Hematopoietic multipotent progenitor cell treated with erythropoietin and hydrocortisone succinate and interleukin-3 and kit ligand, for 17 days (in vitro differentiated cells): ENCODE results near the gene HNF1B.
"Not testable (repeated sequence)": the region's sequence is repeated elsewhere in the genome, so short reads cannot be mapped to it uniquely, and the experiment has no call there.

Experiments
- DNase-seq: peaks from one replicate; pipeline ENCODE4 v3.0.0-alpha.2; 2015; ENCODE audit warnings: low spot score

The HNF1B gene

GRCh38 chr17:37702598-37702997 is 42.3 kb downstream of the HNF1B start:
- DNase-seq: peak; percentile 16

- peak; percentile 60 for DNase-seq
Measured at GRCh38 chr17:37701496-37701898, 43.4 kb downstream of the HNF1B start.

- DNase-seq: no peak
Measured at GRCh38 chr17:37700881-37701280, 44.0 kb downstream of the HNF1B start.

GRCh38 chr17:37699285-37699973 is 45.4 kb downstream of the HNF1B start:
- DNase-seq: no peak

GRCh38 chr17:37698911-37699255 is 46.0 kb downstream of the HNF1B start:
- no peak for DNase-seq

- DNase-seq: no peak
Measured at GRCh38 chr17:37698132-37698910, 46.5 kb downstream of the HNF1B start.

GRCh38 chr17:37697381-37697780 is 47.5 kb downstream of the HNF1B start:
- no peak for DNase-seq

GRCh38 chr17:37696366-37696765 is 48.5 kb downstream of the HNF1B start:
- DNase-seq: no peak

GRCh38 chr17:37695726-37696125 is 49.1 kb downstream of the HNF1B start:
- no peak for DNase-seq

GRCh38 chr17:37694734-37695133 is 50.1 kb downstream of the HNF1B start:
- DNase-seq: no peak

- DNase-seq: no peak
Measured at GRCh38 chr17:37693328-37693727, 51.5 kb downstream of the HNF1B start.

- DNase-seq: no peak
Measured at GRCh38 chr17:37691807-37692206, 53.1 kb downstream of the HNF1B start.

GRCh38 chr17:37689317-37689716 is 55.5 kb downstream of the HNF1B start:
- no peak for DNase-seq

- no peak for DNase-seq
Measured at GRCh38 chr17:37683454-37683984, 61.3 kb downstream of the HNF1B start.

- no peak for DNase-seq
Measured at GRCh38 chr17:37682007-37682406, 62.9 kb downstream of the HNF1B start.

- DNase-seq: not testable (repeated sequence)
Measured at GRCh38 chr17:37679995-37680394, 64.9 kb downstream of the HNF1B start.

- DNase-seq: no peak
Measured at GRCh38 chr17:37678036-37678435, 66.8 kb downstream of the HNF1B start.

GRCh38 chr17:37677021-37677420 is 67.8 kb downstream of the HNF1B start:
- no peak for DNase-seq

- no peak for DNase-seq
Measured at GRCh38 chr17:37676115-37676925, 68.5 kb downstream of the HNF1B start.

GRCh38 chr17:37674511-37674910 is 70.3 kb downstream of the HNF1B start:
- DNase-seq: no peak

GRCh38 chr17:37673386-37673785 is 71.5 kb downstream of the HNF1B start:
- no peak for DNase-seq

GRCh38 chr17:37672548-37673078 is 72.2 kb downstream of the HNF1B start:
- DNase-seq: no peak
